Dedifferentiated amniotic fluid mesenchymal stem cell (primary cell): Measurements from ENCODE around the gene NSUN4.
"Not testable (repeated sequence)": the region's sequence is repeated elsewhere in the genome, so short reads cannot be mapped to it uniquely, and the experiment has no call there.

ENCODE experiments used
- DNase-seq: peaks from one replicate; pipeline ENCODE4 v3.0.0-alpha.2; 2016; ENCODE audit errors: extremely low spot score

NSUN4 gene

DNA sequence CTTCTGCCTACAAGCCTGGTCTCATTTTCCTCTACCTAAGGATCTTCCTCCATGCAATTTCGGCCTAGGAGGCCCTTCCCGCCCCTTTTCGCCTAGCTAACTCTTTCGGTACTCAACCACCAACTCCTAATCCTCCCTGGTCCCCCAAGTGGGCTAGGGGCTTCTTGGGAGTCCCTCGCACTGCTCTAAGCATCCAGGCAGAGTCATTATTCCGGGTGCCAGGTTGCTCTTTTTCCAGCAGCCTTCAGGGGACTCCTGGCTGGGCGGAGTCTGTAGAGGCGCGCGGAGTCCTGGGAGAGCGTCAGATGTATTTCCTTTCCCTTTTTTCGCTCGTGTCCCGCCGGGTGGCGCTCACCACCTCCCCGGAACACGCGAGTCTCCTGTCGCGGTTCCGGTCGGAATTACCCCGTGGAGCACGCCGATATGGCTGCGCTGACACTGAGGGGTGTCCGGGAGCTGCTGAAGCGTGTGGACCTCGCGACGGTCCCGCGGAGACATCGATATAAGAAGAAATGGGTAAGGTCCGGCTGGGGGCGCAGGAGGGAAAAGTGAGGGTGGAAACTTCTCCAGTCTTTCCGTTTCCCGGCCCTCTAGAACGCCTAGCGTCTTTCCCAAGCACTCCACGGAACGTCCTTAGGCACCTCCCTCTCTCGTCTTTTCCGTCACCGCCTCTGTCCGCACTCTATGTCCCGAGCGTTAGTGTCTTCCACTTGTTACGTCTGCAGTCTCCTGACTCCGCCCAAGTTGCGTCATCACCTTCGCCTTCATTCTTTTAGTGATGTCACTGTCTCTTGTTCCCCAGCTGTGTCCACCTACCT, at the start of gene NSUN4:
TSS of gene NSUN4 (plus strand) at position 404 of the 818 bp plus-strand sequence. CDS start at position 424, 20 bp downstream.
- DNase-seq = peak; percentile 94

GRCh38 chr1:46295306-46295705, 45.3 kb upstream of the NSUN4 start:
- DNase-seq = no peak

DNA sequence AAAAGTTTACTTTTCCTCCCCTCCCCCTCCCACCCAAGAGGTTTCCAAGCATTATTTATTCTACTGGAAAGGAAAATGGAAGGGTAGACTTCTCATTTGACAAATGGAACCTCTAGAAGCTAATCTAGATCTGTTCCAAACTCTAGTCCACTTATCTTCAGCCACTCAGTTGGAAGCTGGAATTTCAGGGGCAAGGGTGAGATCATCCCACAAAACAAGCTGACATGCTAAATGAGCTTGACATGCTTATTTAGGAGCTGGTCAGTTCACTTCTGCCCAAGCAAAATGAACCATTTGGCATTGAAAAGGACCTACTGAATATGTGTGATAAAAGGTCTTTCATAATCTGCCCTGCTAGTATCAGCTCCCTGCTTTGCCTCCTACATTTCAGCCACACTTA, 42.2 kb upstream of the NSUN4 start:
- DNase-seq = no peak

DNA sequence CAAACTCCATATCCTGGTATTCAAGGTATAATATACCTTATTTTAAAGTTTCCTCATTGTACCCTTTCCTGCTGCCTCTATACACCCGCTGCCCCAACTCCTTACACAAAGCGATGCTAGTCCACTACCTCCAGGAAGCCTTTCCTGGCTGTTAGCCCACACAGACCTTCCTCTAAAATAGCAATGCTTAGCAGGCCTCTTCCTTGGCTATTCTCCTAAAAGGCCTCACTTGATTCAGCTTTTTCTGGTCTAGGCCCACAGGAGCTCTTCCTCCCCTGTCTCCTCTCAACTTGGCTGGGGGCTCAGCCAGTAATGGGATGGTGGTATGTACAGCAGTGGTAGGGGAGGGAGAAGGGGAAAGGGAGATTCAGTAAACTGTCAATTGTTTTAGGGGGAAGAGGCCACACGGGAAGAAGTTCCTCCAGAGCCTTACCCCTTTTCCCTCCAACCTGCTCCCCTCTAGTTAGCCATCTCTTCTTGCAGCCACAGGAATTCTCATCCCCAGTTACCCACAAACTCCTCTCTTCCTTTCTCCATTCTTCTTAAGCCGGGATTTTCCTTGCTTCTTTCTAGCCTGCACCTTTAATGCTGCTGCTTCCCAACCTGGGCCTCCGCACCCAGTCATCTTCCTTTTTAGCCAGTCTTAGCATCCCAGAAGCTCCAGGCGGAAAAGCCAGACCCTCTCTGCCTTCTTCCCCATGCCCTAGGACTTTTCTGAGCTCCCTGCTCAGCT, 39.8 kb upstream of the NSUN4 start:
- no peak for DNase-seq

- no peak for DNase-seq
These were observed 39.2 kb upstream of the NSUN4 start for GRCh38 chr1:46301406-46301807.

DNA sequence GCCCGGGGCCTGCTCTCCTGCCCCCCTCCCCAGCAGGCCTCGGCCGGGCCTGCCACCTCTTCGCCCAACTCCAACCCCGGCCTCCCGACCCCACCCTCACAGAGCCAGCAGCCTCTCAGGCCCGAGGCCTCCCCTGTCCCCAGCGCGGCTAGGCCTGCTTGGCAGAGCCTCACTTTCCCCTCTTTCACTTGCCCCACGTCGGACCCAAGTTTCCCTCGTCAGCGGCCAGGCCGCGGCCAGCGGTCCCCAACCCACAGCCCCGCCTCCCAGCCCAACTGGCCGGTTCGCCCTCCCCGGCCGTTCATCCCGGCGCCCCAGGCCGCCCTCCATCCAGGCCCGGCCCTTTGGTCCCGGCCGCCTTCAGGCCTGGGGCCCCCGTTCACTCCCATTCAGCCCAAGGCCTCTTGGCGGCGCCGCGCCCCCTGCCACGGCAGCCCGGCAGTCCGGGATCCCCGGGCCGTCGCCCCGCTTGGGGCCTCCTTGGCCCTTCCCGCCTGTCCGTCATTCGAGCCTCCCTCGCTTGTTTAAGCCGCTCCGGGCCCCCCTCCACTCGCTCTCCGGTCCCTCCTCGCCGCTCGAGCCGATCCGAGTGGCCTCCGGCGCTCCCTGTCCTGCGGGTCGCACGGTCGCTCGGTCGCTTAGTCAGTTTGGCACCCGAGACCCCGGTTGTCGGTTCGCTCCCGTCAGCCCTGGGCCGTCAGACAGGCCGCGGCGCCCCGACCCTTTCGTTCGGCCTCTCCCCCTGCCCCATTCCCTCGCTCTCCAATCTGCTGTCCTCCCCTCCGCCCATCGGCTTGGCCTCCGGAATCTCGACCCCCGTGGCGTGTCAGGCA, 38.6 kb upstream of the NSUN4 start:
- peak; percentile 22 for DNase-seq

DNA sequence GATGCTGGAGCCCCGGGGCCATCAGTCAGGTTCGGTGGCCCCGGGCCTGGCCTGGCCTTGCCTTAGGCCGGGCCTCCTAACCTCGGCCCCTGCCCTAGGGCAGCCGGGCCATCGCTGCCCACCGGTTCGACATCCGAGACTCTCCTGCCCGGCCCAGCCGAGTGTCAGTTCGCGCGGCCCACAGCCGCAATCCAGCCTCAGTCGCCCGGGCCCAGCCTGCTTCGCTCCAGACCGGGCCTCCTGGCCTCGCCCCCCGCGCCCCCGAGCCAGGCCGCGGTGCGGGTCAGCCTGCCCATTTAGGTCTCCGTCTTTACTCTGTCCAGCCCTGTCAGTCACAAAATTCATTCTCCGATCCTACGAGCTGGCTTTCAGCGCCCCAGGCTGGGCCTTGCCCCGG, 38.0 kb upstream of the NSUN4 start:
- DNase-seq = no peak

DNA sequence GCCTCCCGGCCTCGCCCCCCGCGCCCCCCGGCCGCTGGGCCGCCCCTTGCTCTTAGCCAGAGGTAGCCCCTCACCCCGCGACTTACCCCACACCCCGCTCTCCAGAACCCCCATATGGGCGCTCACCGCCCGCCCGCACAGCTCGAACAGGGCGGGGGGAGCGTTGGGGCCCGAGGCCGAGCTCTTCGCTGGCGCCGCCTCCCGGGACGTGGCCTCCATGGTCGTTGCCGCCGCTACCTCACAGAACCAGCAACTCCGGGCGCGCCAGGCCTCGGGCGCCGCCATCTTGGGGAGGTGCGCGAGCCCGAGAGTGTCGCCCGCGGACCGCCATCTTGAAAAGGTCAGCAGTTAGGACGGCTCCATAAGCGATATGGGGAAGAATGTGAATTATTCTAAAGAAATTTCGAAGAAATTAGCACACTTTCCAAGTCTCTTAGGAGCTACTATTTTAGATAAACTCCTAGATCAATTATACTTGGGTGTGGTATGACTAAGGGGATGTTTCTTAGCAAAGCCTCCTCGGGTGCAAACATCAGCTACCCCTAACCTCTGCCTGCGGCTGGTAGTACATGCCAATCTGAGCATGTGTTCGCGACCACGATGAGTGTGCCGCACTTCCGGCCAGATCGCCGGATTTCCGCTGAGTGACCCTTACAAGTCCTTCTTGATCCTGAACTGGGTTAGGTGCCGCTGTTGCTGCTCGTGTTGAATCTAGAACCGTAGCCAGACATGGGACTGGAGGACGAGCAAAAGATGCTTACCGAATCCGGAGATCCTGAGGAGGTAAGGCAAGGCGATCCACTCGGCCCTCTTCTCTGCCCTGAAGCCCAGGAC, 37.4 kb upstream of the NSUN4 start, which contains the start of the genes LRRC41 and UQCRH:
TSS of gene LRRC41 (minus strand) at position 579 of the 834 bp plus-strand sequence. CDS start at position 285, 294 bp downstream.
TSS of gene UQCRH (plus strand) at position 661 of the 834 bp plus-strand sequence. CDS start at position 730, 69 bp downstream.
- peak; percentile 91 for DNase-seq

DNA sequence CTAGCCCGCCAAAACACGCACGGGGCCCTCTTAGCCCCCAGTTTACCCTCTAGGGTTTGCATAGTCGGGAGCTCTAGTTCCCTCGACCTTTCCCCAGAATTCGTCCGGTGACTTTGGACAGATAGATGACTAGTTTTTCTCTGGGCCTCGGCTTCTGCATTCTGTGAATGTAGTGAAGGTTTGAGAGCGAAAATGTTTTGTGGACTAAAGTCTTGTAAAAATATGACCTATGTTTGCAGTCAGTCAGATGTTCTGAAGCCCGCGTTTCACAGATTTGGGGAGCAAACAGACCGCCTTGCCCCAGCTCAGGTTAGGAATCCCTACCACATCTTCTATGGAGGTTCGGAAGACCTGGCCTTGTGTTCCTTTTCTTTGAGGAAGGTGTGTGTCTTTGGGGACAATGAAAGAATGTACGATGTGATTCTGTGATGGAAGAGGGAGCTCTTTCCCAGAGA, 36.7 kb upstream of the NSUN4 start:
- no peak for DNase-seq

- no peak for DNase-seq
These were observed 34.5 kb upstream of the NSUN4 start for GRCh38 chr1:46306159-46306530.

DNA sequence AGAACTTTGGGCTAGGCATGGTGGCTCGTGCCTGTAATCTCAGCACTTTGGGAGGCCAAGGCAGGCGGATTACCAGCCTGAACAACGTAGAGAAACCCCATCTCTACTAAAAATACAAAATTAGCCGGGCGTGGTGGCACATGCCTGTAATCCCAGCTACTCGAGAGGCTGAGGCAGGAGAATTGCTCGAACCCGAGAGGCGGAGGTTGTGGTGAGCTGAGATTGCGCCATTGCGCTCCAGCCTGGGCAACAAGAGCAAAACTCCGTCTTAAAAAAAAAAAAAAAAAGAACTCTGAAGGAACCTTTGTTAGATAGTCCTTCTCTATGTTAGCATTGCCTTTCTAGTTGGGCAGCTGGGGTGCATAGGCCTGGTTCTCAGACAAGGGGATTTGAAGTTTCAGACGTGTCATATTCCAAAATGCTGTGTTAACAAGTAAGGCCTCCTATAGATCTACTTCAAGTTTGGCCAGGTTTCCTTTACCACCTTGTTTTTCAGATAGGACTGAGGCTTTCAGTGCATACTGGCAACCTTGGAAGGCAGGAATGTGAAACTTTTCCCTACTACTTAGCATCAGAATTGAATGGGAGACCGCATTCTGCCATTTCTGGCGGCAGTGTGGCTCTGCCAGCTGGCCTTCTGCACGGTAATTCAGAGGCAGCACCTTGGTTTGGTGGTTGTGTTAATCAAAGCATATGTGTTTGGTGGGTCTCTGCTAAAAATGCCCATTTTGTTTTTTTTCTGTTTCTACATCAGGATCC, 31.0 kb upstream of the NSUN4 start:
- DNase-seq = no peak

DNA sequence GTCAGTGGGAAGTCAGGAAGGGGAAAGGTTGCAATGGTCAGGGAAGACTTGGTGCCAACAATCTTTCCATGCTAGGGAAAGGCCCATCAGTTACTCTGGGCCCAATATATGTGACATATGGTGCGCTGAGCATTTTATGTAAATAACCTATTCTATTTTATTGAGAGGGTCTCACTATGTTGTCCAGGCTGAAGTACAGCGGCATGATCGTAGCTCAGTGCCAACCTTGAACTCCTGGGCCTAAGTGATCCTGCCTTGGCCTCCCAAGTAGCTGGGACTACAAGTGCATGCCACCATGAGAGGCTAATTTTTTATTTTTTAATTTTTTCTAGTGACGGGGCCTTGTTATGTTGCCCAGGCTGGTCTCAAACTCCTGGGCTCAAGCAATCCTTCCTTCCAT, 30.3 kb upstream of the NSUN4 start:
- DNase-seq = no peak

DNA sequence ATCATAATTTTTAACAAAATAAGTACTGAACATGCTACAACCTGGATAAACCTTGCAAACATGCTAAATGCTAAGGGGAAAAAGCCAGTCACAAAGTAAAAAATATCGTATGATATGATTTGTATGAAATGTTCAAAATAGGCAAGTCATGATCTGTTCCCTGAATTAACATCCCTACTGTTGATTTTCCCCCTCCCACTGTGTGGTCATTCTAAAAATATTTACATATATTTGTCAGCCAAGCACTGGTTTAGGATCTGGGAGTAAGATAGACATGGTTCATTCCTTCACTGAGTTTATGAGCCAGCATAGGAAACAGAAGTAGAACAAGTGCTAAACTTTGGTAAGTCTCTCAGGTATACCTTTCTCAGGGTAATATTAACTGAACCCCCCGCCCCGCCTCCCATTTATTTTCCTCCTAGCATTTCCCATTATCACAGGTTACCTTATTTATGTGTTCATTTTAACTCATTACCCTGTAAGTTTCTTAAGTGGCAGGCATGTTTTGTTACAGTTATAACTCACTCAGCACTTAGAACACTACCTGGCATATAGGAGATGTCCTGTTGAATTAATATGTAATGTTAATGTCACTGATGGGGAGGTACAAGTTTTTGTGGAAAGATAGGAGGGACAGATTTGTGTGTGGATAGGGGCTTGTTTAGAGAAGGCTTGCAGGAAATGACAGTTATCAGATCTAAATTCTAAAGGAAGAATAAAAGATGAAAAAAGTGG, 24.8 kb upstream of the NSUN4 start:
- DNase-seq = peak; percentile 41

GRCh38 chr1:46317323-46317722, 23.3 kb upstream of the NSUN4 start:
- no peak for DNase-seq

- not testable (repeated sequence) for DNase-seq
These were observed 21.3 kb upstream of the NSUN4 start for GRCh38 chr1:46319301-46319700.

DNA sequence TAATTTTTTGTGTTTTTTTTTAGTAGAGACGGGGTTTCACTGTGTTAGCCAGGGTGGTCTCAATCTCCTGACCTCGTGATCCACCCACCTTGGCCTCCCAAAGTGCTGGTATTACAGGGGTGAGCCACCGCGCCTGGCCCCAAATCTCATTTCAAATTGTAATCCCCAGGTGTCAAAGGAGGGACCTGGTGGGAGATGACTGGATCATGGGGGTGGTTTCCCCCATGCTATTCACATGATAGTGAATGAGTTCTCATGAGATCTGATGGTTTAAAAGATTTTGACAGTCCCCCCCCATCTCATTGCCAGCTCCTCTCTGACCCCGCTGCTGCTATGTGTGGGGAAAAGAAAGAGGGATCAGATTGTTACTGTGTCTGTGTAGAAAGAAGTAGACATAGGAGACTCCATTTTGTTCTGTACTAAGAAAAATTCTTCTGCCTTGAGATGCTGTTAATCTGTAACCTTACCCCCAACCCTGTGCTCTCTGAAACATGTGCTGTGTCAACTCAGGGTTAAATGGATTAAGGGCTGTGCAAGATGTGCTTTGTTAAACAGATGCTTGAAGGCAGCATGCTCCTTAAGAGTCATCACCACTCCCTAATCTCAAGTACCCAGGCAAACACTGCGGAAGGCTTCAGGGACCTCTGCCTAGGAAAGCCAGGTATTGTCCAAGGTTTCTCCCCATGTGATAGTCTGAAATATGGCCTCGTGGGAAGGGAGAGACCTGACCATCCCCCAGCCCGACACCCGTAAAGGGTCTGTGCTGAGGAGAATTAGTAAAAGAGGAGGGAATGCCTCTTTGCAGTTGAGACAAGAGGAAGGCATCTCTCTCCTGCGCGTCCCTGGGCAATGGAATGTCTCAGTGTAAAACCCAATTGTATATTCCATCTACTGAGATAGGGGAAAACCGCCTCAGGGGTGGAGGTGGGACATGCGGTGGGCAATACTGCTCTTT, 20.4 kb upstream of the NSUN4 start:
- DNase-seq = not testable (repeated sequence)

GRCh38 chr1:46322191-46322590, 18.4 kb upstream of the NSUN4 start:
- DNase-seq = not testable (repeated sequence)
